GM21526 (cell line): ENCODE measurements around the gene TMEM38B.
"Not testable (repeated sequence)": the region's sequence is repeated elsewhere in the genome, so short reads cannot be mapped to it uniquely, and the experiment has no call there.

Experiments used
- ATAC-seq: cut with Tn5 transposase; IDR thresholded peaks from one replicate; pipeline ENCODE4 v1.9.1; 2021; ENCODE audit warnings: moderate library complexity; ENCODE audit not compliant: unreplicated experiment, low FRiP score

Gene TMEM38B

GRCh38 chr9:105714020-105714331 is 19.6 kb downstream of the TMEM38B start:
- ATAC-seq: no peak

GRCh38 chr9:105716146-105716545 is 21.8 kb downstream of the TMEM38B start:
- no peak for ATAC-seq

GRCh38 chr9:105722099-105722498 is 27.8 kb downstream of the TMEM38B start:
- no peak for ATAC-seq

- no peak for ATAC-seq
Observed at GRCh38 chr9:105725370-105725769, 31.0 kb downstream of the TMEM38B start.

- ATAC-seq: not testable (repeated sequence)
Observed at GRCh38 chr9:105728230-105728629, 33.9 kb downstream of the TMEM38B start.

- not testable (repeated sequence) for ATAC-seq
Observed at GRCh38 chr9:105731420-105731819, 37.1 kb downstream of the TMEM38B start.

- no peak for ATAC-seq
Observed at GRCh38 chr9:105735366-105735765, 41.0 kb downstream of the TMEM38B start.

- no peak for ATAC-seq
Observed at GRCh38 chr9:105737205-105737604, 42.9 kb downstream of the TMEM38B start.

GRCh38 chr9:105742088-105742487 is 47.7 kb downstream of the TMEM38B start:
- no peak for ATAC-seq

- ATAC-seq: not testable (repeated sequence)
Observed at GRCh38 chr9:105747325-105747724, 53.0 kb downstream of the TMEM38B start.

GRCh38 chr9:105751761-105752160 is 57.4 kb downstream of the TMEM38B start:
- ATAC-seq: no peak

- ATAC-seq: no peak
Observed at GRCh38 chr9:105757496-105758251, 63.3 kb downstream of the TMEM38B start.

GRCh38 chr9:105760053-105760452 is 65.7 kb downstream of the TMEM38B start:
- ATAC-seq: no peak

- not testable (repeated sequence) for ATAC-seq
Observed at GRCh38 chr9:105782561-105783494, 88.5 kb downstream of the TMEM38B start.

- ATAC-seq: not testable (repeated sequence)
Observed at GRCh38 chr9:105783495-105783872, 89.1 kb downstream of the TMEM38B start.

- ATAC-seq: not testable (repeated sequence)
Observed at GRCh38 chr9:105786796-105787195, 92.5 kb downstream of the TMEM38B start.

GRCh38 chr9:105816202-105816744 is 121.9 kb downstream of the TMEM38B start:
- no peak for ATAC-seq

GRCh38 chr9:105816981-105817380 is 122.6 kb downstream of the TMEM38B start:
- no peak for ATAC-seq

GRCh38 chr9:105818903-105819302 is 124.6 kb downstream of the TMEM38B start:
- no peak for ATAC-seq

- no peak for ATAC-seq
Observed at GRCh38 chr9:105822814-105823213, 128.5 kb downstream of the TMEM38B start.
